ENCODE data around the gene OSBPL6. TPM values are rescaled to one million over a fixed set of nuclear protein-coding genes. Genes with fewer than 3 reads are reported as not detected.
A peak's percentile ranks its signal among the peaks of the same experiment; 100 is the strongest.

The OSBPL6 gene
- total RNA-seq, 1 experiment from 2014 or later: 2.1 TPM

GRCh38 chr2:178363252-178363651 lies 168.9 kb downstream of the OSBPL6 start:
- ATAC-seq (no peak), DNase-seq (ENCODE audit: low read depth, low spot score) (peak; percentile 13)
- no TSS peak for BruUV-seq (replicated peaks)
- no peaks in the 10 kb centered on the region for H3K9me3 ChIP-seq (ENCODE audit: control insufficient read depth, insufficient read depth, low read depth, low read length)
- H3K4me1 ChIP-seq (ENCODE audit: control insufficient read depth, insufficient read depth, low read length): no peaks in the 10 kb centered on the region
- no peak overlapping the region for H3K4me3 ChIP-seq (ENCODE audit: low read depth in 2 of 2, low read length in 2 of 2)
- H3K36me3 ChIP-seq (ENCODE audit: control insufficient read depth, insufficient read depth, low read length): no peaks in the 10 kb centered on the region
- ChIA-PET POLR2A (no interaction called here), CTCF (no interaction called here)
- no peak for TF ChIP-seq REST (IDR thresholded peaks at IDR 0.05; ENCODE audit: insufficient read depth in 1 of 2, low read depth in 2 of 2, low read length in 1 of 2)
- TF ChIP-seq POLR2AphosphoS5 (IDR thresholded peaks at IDR 0.05; ENCODE audit: low read depth, low read length): no peak
- TF ChIP-seq TCF7L2 (IDR thresholded peaks at IDR 0.05; ENCODE audit: low read depth, low read length): no peak
- TF ChIP-seq CTCF (IDR thresholded peaks at IDR 0.05): no peak
- TF ChIP-seq SIN3A (IDR thresholded peaks at IDR 0.05; ENCODE audit: borderline replicate concordance, insufficient read depth, low read depth, low read length): no peak
- no peak overlapping the region for H3K27ac ChIP-seq (ENCODE audit: low read length)
- in situ Hi-C loops (cut with HindIII; ENCODE audit: low pct_unique_long_range_greater_than_20kb, low sequenced_read_pairs): no loop called here
- intact Hi-C loops (cut with micrococcal nuclease; ENCODE audit: unreplicated experiment): no loop called here
- H3K27me3 ChIP-seq (ENCODE audit: control insufficient read depth, insufficient read depth, low read length): no peaks in the 10 kb centered on the region

- CTCF ChIA-PET: no interaction called here
- POLR2A ChIA-PET: no interaction called here
- no peak for TF ChIP-seq REST (IDR thresholded peaks at IDR 0.05; ENCODE audit: insufficient read depth in 1 of 2, low read depth in 2 of 2, low read length in 1 of 2)
- no peak for TF ChIP-seq CTCF (IDR thresholded peaks at IDR 0.05)
- Histone ChIP-seq H3K36me3 (ENCODE audit: control insufficient read depth, insufficient read depth, low read length) (no peaks in the 10 kb centered on the region), H3K4me1 (ENCODE audit: control insufficient read depth, insufficient read depth, low read length) (no peaks in the 10 kb centered on the region), H3K9me3 (ENCODE audit: control insufficient read depth, insufficient read depth, low read depth, low read length) (no peaks in the 10 kb centered on the region), H3K27ac (ENCODE audit: low read length) (no peak overlapping the region), H3K4me3 (ENCODE audit: low read depth in 2 of 2, low read length in 2 of 2) (no peak overlapping the region), H3K27me3 (ENCODE audit: control insufficient read depth, insufficient read depth, low read length) (no peaks in the 10 kb centered on the region)
- no TSS peak for BruUV-seq (replicated peaks)
- intact Hi-C loops (cut with micrococcal nuclease; ENCODE audit: unreplicated experiment): no loop called here
- DNase-seq (ENCODE audit: low read depth, low spot score) (no peak), ATAC-seq (no peak)
- in situ Hi-C loops (cut with HindIII; ENCODE audit: low pct_unique_long_range_greater_than_20kb, low sequenced_read_pairs): no loop called here
These were observed 170.8 kb downstream of the OSBPL6 start for GRCh38 chr2:178365116-178365515.

Measured in Panc1 (cell line).